IPS-15b (cell line): ENCODE measurements around the gene TAF7L.
"Not testable (repeated sequence)": the region's sequence is repeated elsewhere in the genome, so short reads cannot be mapped to it uniquely, and the experiment has no call there.

Experiments
- H3K27me3 ChIP-seq: one replicate; pipeline ENCODE4 v1.6.1; 2013; ENCODE audit warnings: low read length; ENCODE audit not compliant: control insufficient read depth, insufficient read depth
- H3K36me3 ChIP-seq: one replicate; pipeline ENCODE4 v1.6.1; 2013; ENCODE audit warnings: low read length; ENCODE audit not compliant: control insufficient read depth, insufficient read depth
- H3K4me1 ChIP-seq: one replicate; pipeline ENCODE4 v1.6.1; 2013; ENCODE audit warnings: mild to moderate bottlenecking, low read length; ENCODE audit not compliant: control insufficient read depth, insufficient read depth
- H3K4me3 ChIP-seq: one replicate; pipeline ENCODE4 v1.5.1; 2013; ENCODE audit warnings: low read depth, low read length
- H3K9ac ChIP-seq: one replicate; pipeline ENCODE4 v1.6.1; 2013; ENCODE audit warnings: low read depth, mild to moderate bottlenecking, low read length
- H3K9me3 ChIP-seq: one replicate; pipeline ENCODE4 v1.6.1; 2013; ENCODE audit warnings: mild to moderate bottlenecking, low read length; ENCODE audit not compliant: control insufficient read depth, insufficient read depth

TAF7L gene, protein sequence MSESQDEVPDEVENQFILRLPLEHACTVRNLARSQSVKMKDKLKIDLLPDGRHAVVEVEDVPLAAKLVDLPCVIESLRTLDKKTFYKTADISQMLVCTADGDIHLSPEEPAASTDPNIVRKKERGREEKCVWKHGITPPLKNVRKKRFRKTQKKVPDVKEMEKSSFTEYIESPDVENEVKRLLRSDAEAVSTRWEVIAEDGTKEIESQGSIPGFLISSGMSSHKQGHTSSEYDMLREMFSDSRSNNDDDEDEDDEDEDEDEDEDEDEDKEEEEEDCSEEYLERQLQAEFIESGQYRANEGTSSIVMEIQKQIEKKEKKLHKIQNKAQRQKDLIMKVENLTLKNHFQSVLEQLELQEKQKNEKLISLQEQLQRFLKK

DNA sequence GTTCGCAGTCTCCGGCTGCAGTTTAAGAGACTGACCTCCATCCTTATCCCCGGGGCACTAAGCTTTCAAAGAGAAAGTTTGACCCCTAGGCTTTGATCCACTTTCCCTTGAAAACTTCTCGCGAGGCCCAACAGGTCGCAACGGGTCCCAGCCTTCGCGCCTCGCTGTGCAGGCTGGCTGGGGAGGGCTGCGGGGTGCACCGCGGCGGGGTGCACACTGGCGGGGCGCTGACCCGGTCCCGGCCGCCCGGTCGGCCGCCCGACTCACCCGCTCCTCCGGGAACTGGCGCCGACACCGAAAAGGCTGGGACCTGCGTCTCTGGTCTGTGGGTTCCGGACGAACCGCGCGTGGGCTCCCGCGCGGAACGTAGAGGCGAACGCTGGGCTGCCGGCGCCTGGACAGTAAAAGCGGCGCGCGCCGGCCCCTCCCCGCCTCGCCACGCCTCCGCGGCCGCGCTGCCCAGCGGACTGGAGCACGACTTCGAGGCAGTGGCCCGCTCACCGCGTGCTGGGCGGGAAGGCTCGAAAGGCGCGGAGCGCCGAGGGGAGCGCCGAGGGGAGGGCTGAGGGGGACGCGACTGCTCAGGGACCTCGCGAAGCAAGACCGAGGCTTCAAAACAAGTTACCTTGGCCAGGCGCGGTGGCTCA is at the start of gene TAF7L:
TAF7L (minus strand) TSS at position 378 of the 647 bp plus-strand sequence. CDS start 3,791 bp downstream, outside the sequence.
- Histone ChIP-seq H3K9me3 (peaks cover 3% of the 10 kb centered on the region), H3K4me1 (no peaks in the 10 kb centered on the region), H3K4me3 (no peak within 1 kb of the TSS), H3K36me3 (no peaks in the 10 kb centered on the region), H3K27me3 (peaks cover 13% of the 10 kb centered on the region), H3K9ac (no peak within 1 kb of the TSS)

DNA sequence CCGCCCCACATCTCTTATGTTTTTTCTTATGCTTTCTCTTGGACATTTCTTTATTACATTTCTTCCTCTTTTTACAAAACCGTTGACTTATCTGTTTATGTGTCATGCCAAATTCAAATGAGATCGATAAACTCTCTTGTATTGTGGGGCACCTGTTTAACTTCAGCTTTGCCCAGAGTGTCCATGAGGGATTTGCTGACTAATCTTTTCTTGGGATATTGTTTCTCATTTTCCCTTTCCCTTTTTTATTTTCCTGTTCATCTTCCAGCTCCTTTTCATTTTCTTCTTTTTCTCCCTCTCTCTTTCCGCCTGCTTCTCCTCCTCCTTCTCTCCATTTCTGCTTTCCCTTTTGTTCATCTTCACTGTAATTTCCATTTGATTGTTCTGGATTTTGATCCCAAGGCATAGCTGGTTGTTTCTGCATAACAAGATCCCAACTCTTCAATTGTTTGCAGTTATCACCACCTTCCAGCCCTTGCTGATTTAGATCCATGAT is 46.7 kb upstream of the TAF7L start:
- H3K9ac ChIP-seq: no peak overlapping the region
- no peaks in the 10 kb centered on the region for H3K4me1 ChIP-seq
- no peaks in the 10 kb centered on the region for H3K27me3 ChIP-seq
- no peaks in the 10 kb centered on the region for H3K9me3 ChIP-seq
- H3K36me3 ChIP-seq: no peaks in the 10 kb centered on the region
- no peak overlapping the region for H3K4me3 ChIP-seq

- not testable (repeated sequence) for H3K27me3 ChIP-seq, H3K4me3 ChIP-seq, H3K4me1 ChIP-seq, H3K9me3 ChIP-seq, H3K36me3 ChIP-seq, H3K9ac ChIP-seq
These were observed 43.2 kb upstream of the TAF7L start for GRCh38 chrX:101334310-101334709.

GRCh38 chrX:101326600-101326999 is 35.5 kb upstream of the TAF7L start:
- H3K9ac ChIP-seq, H3K36me3 ChIP-seq, H3K9me3 ChIP-seq, H3K27me3 ChIP-seq, H3K4me1 ChIP-seq, H3K4me3 ChIP-seq: not testable (repeated sequence)

DNA sequence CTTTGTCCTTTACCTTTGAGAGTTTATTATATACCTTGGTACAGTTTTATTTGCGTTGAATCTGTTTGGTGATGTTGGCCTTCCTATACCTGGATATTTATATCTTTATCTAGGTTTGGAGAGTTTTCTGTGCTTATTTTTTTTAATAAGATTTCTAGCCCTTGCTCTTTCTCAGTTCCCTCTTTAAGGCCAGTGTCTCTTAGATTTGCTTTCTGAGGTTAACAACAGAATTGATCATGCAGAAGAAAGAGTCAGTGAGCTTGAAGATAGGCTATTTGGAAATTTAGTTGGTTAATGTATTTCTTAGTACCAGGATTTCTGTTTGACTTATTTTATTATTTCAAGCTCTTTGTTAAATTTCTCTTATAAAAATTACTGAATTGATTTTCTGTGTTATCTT is 12.7 kb upstream of the TAF7L start:
- no peaks in the 10 kb centered on the region for H3K9me3 ChIP-seq
- no peak overlapping the region for H3K4me3 ChIP-seq
- no peak overlapping the region for H3K9ac ChIP-seq
- H3K4me1 ChIP-seq: no peaks in the 10 kb centered on the region
- H3K36me3 ChIP-seq: no peaks in the 10 kb centered on the region
- no peaks in the 10 kb centered on the region for H3K27me3 ChIP-seq

GRCh38 chrX:101295603-101296002 is 4.5 kb upstream of the TAF7L start:
- not testable (repeated sequence) for H3K4me1 ChIP-seq, H3K9ac ChIP-seq, H3K9me3 ChIP-seq, H3K27me3 ChIP-seq, H3K4me3 ChIP-seq, H3K36me3 ChIP-seq

DNA sequence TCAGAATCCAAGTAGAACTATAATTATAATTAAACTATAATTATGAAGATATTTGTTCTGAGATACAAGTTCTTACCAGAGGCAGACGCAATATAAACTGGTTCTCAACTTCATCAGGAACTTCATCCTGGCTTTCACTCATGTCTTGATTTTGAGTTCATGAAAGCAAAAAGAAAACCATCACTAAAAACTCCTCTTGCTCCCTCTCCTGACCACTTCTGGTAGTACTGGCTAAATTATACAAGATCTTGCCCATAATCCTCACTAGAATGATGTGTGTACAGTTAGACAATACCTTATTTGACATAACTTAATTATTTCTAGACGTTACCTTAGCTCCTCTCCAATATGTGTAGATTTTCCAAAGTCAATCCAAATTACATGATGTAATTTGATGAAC is 3.7 kb downstream of the TAF7L start:
- peaks cover 3% of the 10 kb centered on the region for H3K9me3 ChIP-seq
- H3K27me3 ChIP-seq: peaks cover 13% of the 10 kb centered on the region
- H3K9ac ChIP-seq: no peak overlapping the region
- no peaks in the 10 kb centered on the region for H3K36me3 ChIP-seq
- H3K4me3 ChIP-seq: no peak overlapping the region
- no peaks in the 10 kb centered on the region for H3K4me1 ChIP-seq

DNA sequence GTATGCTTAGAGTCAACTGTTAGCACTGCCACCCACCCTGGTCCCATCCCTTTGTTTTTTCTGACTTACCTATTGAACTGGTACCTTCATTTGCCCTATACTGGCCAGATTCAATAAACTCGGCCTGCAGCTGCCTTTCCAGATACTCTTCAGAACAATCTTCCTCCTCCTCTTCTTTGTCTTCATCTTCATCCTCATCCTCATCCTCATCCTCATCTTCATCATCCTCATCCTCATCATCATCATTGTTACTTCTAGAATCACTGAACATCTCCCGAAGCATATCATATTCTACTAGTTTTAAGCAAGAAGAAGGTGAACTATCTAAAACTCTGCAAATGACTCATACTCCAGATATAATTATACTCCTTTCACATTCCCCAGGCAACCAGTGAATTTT is 14.9 kb downstream of the TAF7L start:
- Histone ChIP-seq H3K4me3 (no peak overlapping the region), H3K27me3 (no peaks in the 10 kb centered on the region), H3K9ac (no peak overlapping the region), H3K9me3 (no peaks in the 10 kb centered on the region), H3K36me3 (no peaks in the 10 kb centered on the region), H3K4me1 (no peaks in the 10 kb centered on the region)

DNA sequence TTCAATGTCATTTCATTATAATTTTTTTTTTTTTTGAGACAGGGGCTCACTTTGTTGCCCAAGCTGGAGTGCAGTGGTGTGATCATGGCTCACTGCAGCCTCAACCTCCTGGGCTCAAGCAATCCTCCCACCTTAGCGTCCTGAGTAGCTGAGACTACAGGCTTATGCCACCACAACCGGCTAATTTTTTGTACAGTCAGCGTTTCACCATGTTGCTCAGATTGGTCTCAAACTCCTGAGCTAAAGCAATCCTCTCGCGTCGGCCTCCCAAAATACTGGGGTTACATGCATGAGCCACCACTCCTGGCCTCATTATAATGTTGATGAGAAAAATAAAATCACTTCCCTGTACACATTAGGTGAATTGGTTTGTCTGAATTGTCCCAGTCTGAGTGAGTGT is 16.9 kb downstream of the TAF7L start:
- no peak overlapping the region for H3K9ac ChIP-seq
- H3K9me3 ChIP-seq: no peaks in the 10 kb centered on the region
- H3K4me1 ChIP-seq: no peaks in the 10 kb centered on the region
- H3K27me3 ChIP-seq: no peaks in the 10 kb centered on the region
- no peaks in the 10 kb centered on the region for H3K36me3 ChIP-seq
- H3K4me3 ChIP-seq: no peak overlapping the region

DNA sequence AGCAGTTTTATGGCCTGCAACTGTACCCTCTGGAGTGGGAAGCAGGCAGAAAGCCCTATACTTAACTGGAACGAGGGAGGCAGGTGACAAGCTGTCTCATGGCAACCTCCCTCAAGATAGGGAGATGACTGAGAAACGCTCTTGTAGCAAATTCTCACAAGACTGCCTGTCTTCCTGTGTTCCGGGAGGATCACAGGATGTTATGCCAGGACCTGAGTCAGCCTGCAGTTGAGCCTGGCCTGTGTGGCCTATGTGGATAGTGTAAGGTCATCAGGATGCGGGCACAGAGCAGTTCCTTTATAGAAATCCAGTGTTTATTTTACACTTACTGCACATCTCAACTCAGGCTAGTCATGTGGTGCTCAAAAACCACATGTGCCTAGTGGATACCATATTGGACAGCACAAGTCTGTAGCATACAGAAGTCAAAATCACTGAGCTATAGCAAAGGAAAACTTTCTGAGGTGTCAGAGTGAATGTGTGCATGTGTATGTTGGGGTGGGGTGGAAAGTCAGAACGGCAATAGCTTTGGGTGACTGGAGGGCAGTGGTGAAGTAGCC is 25.2 kb downstream of the TAF7L start:
- no peaks in the 10 kb centered on the region for H3K4me1 ChIP-seq
- no peaks in the 10 kb centered on the region for H3K27me3 ChIP-seq
- H3K4me3 ChIP-seq: no peak overlapping the region
- no peak overlapping the region for H3K9ac ChIP-seq
- no peaks in the 10 kb centered on the region for H3K9me3 ChIP-seq
- H3K36me3 ChIP-seq: no peaks in the 10 kb centered on the region

DNA sequence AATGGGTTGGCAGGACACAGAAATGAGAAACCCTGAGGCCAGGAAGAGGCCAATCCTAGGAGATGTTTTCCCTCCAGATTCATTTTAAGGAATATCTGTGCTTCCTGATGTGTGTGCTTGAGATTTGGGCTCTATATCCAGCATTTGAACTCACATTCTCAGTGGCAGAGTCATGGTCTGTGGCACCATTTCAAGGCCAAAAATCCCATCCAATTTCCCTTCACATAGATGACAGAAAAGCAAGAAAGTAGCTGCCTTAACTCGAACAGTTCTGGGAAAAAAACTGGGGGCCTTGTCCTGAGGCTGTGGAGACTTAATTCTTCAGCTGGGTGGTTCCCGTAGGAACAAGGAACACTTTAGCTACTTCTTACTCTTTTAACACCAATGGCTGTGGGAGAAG is 27.4 kb downstream of the TAF7L start:
- no peaks in the 10 kb centered on the region for H3K27me3 ChIP-seq
- no peaks in the 10 kb centered on the region for H3K9me3 ChIP-seq
- no peaks in the 10 kb centered on the region for H3K4me1 ChIP-seq
- H3K36me3 ChIP-seq: no peaks in the 10 kb centered on the region
- no peak overlapping the region for H3K4me3 ChIP-seq
- no peak overlapping the region for H3K9ac ChIP-seq

- no peak overlapping the region for H3K4me3 ChIP-seq
- H3K36me3 ChIP-seq: no peaks in the 10 kb centered on the region
- H3K9ac ChIP-seq: no peak overlapping the region
- H3K9me3 ChIP-seq: peaks cover 3% of the 10 kb centered on the region
- H3K4me1 ChIP-seq: no peaks in the 10 kb centered on the region
- H3K27me3 ChIP-seq: no peaks in the 10 kb centered on the region
These were observed 28.5 kb downstream of the TAF7L start for GRCh38 chrX:101262590-101262989.
